ENCODE data around the gene GAK.

GAK gene

GRCh38 chr4:964346-965025, 32.4 kb upstream of the GAK start:
- DNase-seq = no peak

GRCh38 chr4:963276-964225, 31.4 kb upstream of the GAK start:
- no peak for DNase-seq

GRCh38 chr4:962231-963208, 30.4 kb upstream of the GAK start:
- no peak for DNase-seq

GRCh38 chr4:961351-962230, 29.5 kb upstream of the GAK start:
- DNase-seq = no peak

GRCh38 chr4:960636-961350, 28.7 kb upstream of the GAK start:
- DNase-seq = no peak

GRCh38 chr4:960140-960635, 28.1 kb upstream of the GAK start:
- no peak for DNase-seq

GRCh38 chr4:959338-960139, 27.4 kb upstream of the GAK start:
- DNase-seq = no peak

GRCh38 chr4:958696-959337, 26.7 kb upstream of the GAK start:
- no peak for DNase-seq

GRCh38 chr4:958314-958665, 26.2 kb upstream of the GAK start:
- no peak for DNase-seq

GRCh38 chr4:957581-958313, 25.6 kb upstream of the GAK start:
- no peak for DNase-seq

- DNase-seq = no peak
These were observed 25.1 kb upstream of the GAK start for GRCh38 chr4:957231-957580.

GRCh38 chr4:956531-957230, 24.6 kb upstream of the GAK start:
- DNase-seq = no peak

GRCh38 chr4:955931-956381, 23.8 kb upstream of the GAK start:
- DNase-seq = no peak

GRCh38 chr4:955161-955921, 23.2 kb upstream of the GAK start:
- DNase-seq = no peak

GRCh38 chr4:954211-955020, 22.3 kb upstream of the GAK start:
- no peak for DNase-seq

- no peak for DNase-seq
These were observed 21.4 kb upstream of the GAK start for GRCh38 chr4:953574-953915.
